Limb (tissue), 2 donors: ENCODE data around the gene HK1.

Experiments used
- DNase-seq, 2 donors: peaks; one replicate each; pipeline ENCODE4 v3.0.0-alpha.2; 2016; ENCODE audit errors: extremely low spot score in 2 of 2

The HK1 gene

DNA sequence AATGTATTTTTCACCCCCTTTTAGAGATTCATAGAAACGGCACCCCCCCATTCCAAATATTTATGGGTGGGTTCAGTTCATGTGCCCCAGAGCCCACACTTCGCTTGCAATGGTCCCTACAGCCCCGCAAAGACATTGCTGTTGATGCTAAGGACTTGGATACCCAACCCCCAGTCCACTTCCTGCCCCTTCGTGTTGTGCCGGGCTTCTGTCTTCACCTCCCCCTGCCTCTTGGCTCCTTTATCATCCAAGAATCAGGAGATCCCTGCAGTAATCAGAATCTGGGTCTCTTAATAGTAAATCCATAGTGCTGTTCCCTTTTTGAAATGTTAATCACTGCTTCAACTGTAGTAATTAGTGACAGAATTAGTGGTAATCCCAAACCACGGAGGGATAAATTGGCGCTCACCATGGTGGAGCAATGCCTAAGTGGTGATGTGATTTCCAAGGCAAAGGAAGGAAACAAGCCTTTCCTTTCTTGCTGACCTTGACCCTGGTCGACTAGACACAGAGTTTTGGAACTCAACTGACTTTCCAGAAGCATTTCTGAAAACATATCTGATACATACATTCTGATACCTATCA is 67.7 kb downstream of the HK1 start:
- DNase-seq = no peak

DNA sequence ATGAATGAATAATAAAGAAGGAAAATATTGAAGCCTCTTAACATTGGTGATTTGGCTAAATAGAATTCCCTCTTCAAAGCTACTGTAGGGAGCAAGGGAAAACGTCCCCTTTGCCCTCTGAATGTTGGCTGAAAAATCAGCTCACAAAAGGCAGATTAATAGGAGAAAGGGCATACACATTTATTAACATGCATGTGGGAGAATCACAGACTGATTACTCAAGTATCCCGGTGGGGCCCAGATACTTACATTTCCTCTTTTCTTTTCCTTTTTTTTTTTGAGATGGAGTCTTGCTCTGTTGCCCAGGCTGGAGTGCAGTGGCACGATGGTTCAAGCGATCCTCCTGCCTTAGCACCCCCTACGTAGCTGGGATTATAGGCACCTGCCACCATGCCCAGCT is 68.5 kb downstream of the HK1 start:
- DNase-seq = no peak

DNA sequence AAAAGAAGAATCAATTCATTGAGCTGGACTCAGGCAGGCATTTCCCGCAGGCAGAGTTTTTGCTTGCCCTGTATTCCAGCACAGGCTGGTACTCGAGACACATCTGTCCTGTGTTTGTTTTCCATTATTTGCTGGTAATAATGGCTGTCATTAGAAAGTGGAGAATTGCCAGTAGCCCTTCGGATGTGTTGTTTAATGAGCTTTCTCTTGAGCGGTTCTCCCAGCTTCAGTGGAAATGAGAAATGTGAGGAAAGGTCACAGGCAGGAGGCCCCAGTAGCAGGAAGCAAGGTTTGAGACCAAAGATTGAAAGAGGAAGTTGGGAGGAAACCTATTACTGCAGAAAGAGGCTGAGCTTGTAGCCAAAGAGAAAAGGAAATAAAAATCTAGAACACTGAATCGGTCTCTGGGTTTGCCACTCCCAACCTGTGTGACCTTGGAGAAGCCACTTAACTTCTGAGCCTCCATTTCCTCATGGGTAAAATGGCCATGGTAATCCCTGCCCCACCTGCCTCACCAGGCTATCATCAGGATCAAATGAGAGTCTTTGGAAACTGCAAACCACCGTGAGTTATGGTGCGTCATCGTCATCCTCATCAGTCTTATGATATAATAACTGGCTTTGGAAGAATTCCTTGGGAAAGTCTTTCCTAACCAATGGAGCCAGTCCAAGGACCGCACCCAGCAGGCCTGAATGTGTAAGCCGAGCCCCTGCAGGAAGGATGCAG is 70.7 kb downstream of the HK1 start:
- DNase-seq = no peak

DNA sequence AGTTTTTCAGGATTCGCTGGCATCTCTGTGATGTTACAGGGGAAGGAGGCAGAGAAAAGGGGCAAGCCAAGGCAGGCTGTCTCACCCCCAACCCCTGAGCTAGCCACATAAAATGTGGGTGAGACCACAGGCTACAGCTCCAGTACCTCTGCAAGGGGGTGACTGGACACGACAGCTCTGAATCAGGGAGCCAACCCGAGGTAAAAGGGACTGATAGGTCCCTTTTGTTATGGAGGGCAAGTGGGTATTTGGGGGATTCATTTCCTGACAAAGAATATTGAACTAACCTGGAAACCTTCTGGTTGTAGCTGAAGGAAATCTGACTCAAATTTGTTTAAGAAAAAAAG is 71.2 kb downstream of the HK1 start:
- no peak for DNase-seq

DNA sequence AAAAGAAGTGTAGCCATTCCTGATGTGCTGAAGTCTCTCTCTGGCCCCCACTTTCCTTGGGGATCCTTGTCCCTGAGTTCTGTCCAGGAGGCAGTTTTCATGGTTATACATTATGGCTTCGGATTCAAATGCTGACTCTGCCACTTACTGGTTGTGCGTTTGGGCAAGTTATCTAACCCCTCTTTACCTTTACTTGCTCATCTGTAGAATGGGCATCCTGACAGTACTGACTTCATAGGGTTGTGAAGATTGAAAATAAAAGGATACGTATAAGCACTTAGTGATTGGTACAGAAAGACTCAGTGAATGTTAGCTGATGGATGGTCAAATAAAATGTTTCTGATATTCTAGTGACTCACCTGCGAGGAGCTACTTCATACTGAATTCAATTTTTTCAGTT is 73.3 kb downstream of the HK1 start:
- no peak for DNase-seq

DNA sequence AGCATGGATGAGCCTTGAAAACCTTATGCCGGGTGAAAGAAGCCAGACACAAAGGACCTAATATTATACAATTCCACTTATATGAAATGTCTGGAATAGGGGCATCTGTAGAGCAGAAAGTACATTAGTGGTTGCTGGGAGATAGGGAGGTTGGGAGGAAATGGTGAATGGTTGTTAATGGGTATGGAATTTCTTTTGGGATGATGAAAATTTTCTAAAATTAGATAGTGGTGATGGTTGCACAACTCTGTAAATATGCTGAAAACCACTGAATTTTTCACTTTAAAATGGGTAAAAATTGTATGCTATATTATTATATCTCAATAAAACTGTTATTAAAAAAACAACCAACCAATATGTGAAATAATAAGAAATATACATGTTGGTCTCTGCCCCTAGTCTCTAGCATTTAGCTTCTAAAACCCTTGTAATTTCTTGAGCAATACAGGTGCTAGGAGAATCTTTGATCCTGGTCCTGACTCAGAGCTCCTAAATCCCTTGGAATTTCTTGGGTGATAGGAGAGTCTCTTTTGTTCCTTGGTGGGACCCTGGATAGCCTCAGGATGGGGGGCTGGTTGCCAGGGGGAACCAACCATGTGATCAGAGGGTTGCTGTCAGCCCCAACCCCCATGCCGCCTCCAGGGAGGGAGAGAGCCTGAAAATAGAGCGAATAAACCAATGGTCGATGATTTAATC is 74.4 kb downstream of the HK1 start:
- DNase-seq = no peak

DNA sequence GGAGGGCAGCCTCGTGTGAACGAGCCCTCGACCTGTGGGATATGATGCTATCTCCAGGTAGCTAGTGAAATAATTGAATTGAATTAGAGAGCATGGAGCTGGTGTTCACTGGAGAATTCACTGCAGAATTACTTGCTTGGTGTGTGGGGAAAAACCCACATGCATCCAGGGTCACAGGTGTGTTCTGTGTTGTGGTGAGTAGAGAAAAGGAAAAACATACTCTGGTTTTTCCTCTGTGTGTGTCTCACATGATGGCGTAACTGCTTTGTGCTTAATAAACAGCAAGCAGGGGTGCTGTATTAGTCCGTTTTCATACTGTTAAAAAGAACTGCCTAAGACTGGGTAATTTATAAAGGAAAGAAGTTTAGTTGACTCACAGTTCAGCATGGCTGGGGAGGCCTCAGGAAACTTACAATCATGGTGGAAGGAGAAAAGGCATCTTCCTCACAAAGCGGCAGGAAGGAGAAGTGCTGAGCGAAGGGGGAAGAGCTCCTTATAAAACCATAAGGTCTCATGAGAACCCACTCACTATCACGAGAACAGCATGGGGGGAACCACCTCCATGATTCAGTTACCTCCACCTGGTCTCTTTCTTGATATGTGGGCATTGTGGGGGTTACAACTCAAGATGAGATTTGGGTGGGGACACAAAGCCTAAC is 75.8 kb downstream of the HK1 start:
- DNase-seq = no peak

DNA sequence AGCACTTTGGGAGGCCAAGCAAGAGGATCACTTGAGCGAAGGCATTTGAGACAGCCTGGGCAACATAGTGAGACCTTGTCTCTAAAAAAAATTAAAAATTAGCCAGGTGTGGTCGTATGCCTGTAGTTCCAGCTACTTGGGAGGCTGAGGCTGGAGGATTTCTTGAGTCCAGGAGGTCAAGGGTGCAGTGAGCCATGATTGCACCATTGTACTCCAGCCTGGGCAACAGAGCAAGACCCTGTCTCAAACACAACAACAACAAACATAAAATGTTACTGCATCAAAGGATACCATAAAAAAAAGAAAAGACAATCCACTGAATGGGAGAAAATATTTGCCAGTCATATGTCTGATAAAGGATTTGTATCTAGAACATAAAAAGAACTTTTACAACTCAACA is 77.9 kb downstream of the HK1 start:
- no peak for DNase-seq

DNA sequence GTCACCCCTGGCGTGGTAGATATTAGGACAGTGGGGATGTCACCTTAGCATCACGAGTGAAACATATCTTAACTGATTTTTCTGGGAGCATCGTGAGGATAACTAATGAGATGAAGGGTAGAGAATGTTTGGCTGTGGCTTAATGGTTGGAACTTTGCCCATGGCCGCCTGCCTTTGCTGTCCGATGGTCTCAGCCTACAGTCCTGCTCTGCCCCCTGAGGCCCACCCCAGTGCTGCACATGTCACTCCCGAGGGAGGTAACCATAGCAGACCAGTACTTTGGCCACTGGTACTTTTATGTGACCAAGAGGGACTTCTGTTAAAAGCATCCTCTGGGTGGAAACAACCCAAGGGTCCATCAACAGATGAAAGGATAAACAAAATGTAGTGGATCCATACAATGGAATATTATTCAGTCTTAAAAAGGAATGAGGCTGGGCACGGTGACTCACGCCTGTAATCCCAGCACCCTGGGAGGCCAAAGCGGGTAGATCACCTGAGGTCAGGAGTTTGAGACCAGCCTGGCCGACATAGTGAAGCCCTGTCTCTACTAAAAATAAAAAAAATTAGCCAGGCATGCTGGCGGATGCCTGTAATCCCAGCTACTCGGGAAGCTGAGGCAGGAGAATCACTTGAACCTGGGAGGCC is 80.0 kb downstream of the HK1 start:
- DNase-seq = no peak

DNA sequence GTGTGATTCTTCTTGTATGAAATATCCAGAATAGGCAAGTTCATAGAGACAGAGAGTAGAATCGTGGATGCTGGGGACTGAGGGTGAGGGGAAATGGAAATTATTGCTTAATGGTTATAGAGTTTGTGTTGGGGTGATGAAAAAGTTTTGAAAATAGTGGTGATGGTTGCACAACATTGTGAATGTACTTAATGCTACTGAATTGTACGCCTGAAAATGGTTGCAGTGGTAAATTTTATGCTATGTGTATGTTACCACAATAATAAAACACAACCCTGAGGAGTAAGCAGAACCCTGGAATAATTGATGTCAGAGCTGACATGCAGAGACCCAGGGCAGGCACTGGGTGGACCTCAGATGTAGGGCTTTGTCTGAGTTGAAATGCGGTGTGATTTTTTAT is 80.9 kb downstream of the HK1 start:
- DNase-seq = no peak

DNA sequence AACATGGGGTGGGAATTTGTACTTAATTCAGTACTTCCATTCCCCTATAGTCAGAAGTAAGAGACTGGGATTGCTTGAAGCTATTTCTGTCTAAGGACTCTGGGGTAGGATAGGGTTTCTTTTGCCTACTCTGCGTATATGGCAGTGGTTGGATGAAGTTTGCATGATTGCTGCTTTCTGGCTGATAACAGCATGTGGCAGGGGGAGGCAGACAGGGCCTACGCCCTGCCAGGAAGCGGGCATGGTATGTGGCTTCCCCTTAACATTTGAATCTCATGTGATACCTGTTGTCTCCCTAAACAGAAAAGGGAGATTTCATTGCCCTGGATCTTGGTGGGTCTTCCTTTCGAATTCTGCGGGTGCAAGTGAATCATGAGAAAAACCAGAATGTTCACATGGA is 81.3 kb downstream of the HK1 start:
- DNase-seq = no peak

DNA sequence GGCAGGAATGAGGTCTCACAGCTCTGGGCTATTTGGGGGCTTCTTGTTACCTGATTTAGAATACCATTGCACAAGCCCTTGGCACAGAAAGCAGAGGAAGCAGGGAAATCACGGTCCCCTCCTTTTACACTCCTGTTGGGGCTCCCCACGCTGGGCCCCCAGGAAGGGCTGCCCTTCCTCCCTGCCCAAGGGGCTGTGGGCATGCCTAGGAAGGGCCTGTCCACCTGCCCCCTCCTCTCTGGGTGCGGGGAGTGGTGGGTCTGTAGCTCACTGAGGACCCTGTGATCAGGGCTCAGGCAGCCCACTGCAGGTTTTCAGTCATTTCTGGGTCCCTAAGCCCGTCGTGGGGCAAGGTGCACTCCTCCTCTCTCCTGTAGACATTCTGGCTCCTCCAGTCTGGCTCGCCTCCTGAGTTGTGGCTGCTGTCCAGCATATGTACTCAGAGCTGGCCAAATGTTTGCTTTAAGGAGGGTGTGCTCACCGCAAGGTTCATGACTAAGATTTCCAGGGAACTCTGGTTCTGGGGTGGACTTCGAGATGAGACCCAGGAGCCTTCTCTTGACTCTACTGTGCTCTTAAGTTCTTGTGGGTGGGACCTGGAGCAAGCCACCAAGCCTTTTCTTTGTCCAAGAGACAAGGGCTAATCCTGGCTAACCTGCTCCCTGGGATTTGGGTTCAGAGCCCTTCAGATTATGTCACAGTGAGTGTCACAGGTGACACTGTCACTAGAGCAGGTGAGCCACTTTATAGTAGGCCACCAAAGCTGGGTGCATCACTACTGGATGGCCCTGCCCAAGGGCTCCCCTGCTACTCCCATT is 82.4 kb downstream of the HK1 start:
- peak; percentile 62 to 71 for DNase-seq

DNA sequence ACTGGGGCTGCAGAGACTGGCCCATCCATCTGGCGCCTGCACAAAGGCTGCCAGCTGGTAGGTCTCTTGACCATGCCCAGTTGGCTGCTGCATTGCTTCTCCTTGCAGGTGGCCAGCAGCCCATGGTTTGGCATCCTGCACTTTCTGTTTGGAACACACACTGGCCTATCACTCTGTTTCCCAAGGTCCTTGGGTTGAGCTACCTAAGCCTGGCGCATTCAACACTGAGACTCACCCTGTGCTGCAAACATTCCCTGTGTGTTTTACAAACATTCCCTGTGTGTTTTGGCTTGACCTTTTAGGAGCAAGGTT is 83.0 kb downstream of the HK1 start:
- DNase-seq = no peak

DNA sequence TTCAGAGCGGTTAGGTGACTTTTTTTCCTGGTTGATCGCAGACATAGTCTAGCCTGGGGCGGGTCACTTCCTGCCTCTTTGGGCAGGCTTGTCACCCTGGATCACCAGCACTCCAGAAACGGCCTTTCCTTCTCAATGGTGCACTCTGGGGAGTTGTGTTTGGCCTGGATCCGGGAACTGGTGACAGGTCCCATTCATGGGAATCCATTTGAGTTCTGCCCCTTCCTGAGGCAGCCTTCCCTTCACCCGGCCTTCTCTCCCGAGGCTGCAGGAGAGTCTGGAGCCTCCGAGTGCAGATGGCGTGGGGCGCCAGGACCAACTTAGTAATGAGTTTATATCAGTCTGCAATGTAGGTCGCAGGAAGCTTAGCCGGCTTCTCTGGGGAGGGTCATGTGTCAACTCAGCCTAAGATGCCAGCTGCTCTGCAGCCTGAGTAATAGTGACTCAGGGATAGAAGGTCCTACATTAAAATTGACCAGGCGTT is 84.2 kb downstream of the HK1 start:
- DNase-seq = no peak

DNA sequence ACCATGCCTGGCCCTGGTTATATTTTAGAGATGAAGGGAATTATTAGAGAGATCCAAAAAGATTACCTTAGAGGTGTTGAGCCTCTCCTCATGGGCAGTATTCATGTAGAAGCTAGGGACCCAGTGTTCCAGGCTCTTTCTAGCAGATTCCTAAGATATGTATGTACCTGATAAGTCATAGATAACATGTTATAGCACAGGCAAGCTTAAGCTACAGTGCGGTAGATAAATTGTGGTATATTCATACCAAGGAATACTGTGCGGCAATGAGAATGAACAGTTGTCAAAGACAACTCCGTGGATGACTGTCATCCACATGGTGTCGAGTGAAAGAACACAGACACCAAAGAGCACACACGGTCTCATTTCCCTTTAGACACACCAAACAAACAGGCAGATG is 85.4 kb downstream of the HK1 start:
- no peak for DNase-seq

DNA sequence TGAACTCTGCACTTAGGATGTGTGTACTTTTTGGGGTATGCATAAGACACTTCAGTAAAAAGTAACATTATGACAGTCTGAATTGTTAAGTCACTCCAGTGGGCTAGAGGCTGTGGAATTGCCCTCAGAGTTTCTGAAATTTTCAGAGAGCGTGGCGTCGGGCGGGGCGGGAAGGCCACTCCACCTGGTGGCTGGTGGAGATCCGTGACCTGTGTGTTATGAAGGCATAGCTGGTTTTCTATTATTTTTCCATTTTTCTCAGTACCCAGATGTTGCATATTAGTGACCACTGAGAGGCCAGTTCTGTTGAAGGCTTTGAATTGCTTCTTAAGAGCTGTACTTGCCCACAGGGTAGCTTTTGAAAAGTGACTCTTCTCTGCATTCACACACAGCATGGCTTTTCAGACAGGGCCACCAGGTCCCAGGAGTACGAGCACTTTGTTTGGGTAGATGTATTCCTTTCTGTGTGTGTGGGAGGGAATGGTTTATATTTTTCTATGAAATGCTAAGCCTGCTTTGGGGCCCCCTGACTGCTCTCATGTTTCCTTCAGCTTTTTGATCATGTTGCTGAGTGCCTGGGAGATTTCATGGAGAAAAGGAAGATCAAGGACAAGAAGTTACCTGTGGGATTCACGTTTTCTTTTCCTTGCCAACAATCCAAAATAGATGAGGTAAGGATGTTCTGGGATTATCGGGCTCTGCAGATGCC is 86.1 kb downstream of the HK1 start:
- no peak for DNase-seq

DNA sequence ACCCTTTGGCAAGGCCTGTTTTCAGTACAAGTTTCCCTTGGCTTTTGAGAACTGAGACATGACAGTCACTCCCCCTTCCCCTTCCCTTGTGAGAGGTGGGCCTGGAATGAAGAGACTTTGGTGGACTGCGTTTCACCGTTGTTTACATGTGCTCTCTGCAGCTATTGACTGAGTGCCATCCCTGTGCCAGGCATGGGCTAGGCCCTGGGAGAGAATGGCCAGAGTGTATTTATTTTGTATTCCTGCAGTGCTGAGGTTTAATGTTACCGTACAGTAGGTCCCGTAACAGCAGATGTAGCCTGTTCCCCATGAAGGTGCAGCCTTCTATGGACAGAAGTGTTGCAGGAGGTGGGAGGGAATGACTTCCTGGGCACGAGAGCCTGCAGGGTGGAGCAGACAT is 88.4 kb downstream of the HK1 start:
- no peak for DNase-seq

DNA sequence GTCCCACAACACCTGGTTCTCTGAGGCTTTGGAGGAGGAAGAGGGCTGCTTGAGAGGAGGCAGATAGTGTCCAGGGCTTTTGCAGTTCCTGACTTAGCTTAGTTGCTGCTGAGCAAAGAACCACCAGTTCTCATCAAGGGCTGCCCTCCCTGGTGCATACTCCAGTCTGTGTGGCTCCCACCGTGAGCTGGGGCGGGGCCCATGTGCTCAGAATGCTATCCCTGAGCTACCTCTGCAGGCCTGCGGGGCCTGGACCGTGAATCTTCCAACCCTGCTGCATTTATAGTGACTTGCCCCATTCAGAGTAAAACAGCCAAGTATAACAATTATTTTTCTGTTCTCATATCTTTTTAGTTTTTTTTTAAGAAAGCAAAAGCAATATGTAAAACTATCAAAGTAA is 89.2 kb downstream of the HK1 start:
- no peak for DNase-seq

DNA sequence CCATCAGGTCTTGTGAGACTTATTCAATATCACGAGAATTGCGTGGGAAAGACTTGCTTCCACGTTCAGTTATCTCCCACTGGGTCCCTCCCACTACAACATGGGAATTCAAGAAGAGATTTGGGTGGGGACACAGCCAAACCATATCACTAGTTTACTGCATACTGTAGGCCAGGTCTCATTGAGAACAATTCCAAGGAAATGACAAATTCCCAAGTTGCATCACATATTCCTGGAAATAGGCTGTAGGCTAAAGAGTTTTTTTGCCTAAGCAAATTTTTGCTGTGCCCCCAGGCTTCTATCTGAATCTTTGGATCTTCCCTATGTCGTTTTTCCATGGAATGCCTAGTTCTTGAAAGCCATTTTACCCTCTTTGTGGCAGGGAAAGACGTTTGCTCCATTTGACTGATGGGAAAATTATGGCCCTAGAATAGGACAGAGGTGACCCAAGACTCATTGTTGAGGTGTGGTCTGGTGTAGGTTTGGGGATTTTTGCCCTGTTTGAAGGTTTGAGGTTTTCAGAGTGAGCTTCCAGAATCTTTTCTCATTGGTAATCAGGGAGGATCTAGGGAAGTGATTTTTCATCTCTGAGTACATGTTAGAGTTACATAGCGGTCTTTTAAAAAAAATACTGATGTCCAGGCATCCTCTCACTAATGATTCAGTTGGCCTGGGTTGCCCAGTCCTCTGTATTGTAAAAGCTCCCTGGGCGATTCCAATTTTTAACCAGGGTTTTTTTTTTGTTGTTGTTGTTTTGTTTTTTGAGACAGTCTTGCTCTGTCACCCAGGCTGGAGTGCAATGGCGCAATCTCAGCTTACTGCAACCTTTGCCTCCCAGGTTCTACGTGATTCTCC is 94.1 kb downstream of the HK1 start:
- no peak for DNase-seq

DNA sequence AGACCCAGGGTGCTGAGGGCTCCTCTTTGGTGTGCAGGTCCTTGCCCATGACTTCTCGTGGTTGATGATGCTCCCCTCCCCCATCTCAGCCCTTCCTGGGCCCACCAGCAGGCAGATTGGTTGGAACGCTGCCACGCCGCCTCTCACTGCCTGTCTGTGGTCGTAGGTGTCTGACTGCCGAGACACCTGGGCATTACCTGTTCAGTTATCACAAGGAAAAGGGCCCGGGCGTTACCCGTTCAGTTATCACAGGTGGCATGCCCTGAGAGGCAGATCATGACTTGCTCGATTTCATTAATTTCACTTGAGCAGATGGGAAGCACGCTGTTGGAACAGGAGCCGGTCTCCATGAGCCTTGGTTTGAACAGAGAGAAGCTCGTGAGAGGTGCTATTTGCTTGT is 95.9 kb downstream of the HK1 start:
- no peak for DNase-seq
